ENCODE results near the gene LRP1B.

The LRP1B gene

GRCh38 chr2:141641462-141641861 is 489.4 kb downstream of the LRP1B start:
- CTCF ChIA-PET = interaction anchor here (0.7 to 1.9 kb wide), 4 partner anchors 11 to 22 kb away, joined by 3 to 5 read pairs (median 3); no protein-coding TSS in a partner anchor
- DNase-seq (ENCODE audit: extremely low spot score) = no peak
- POLR2A ChIA-PET = no interaction called here
- TF ChIP-seq CTCF (IDR thresholded peaks at IDR 0.05; ENCODE audit: control extremely low read depth, extremely low read depth, low read depth, missing control alignments) = no peak

GRCh38 chr2:141639809-141640208 is 491.0 kb downstream of the LRP1B start:
- no peak for DNase-seq (ENCODE audit: extremely low spot score)
- TF ChIP-seq CTCF (IDR thresholded peaks at IDR 0.05; ENCODE audit: control extremely low read depth, extremely low read depth, low read depth, missing control alignments) = no peak
- CTCF ChIA-PET = interaction anchor here (0.7 to 0.9 kb wide), 3 partner anchors 11 to 22 kb away, joined by 3 to 4 read pairs (median 4); no protein-coding TSS in a partner anchor
- POLR2A ChIA-PET = no interaction called here

- ChIA-PET POLR2A (no interaction called here), CTCF (no interaction called here)
- no peak for DNase-seq (ENCODE audit: extremely low spot score)
- no peak for TF ChIP-seq CTCF (IDR thresholded peaks at IDR 0.05; ENCODE audit: control extremely low read depth, extremely low read depth, low read depth, missing control alignments)
Observed at GRCh38 chr2:141633132-141633531, 497.7 kb downstream of the LRP1B start.

GRCh38 chr2:141630407-141630930 is 500.3 kb downstream of the LRP1B start:
- ChIA-PET POLR2A (no interaction called here), CTCF (interaction anchor here (0.7 to 1.2 kb wide), 4 partner anchors 11 to 23 kb away, joined by 3 to 4 read pairs (median 3); no protein-coding TSS in a partner anchor)
- no peak for TF ChIP-seq CTCF (IDR thresholded peaks at IDR 0.05; ENCODE audit: control extremely low read depth, extremely low read depth, low read depth, missing control alignments)
- no peak for DNase-seq (ENCODE audit: extremely low spot score)

- ChIA-PET CTCF (interaction anchor here (1.2 to 1.3 kb wide), 2 partner anchors 9 to 17 kb away, joined by 3 read pairs; no protein-coding TSS in a partner anchor), POLR2A (no interaction called here)
- no peak for TF ChIP-seq CTCF (IDR thresholded peaks at IDR 0.05; ENCODE audit: control extremely low read depth, extremely low read depth, low read depth, missing control alignments)
- no peak for DNase-seq (ENCODE audit: extremely low spot score)
Observed at GRCh38 chr2:141620372-141620771, 510.4 kb downstream of the LRP1B start.

DNA sequence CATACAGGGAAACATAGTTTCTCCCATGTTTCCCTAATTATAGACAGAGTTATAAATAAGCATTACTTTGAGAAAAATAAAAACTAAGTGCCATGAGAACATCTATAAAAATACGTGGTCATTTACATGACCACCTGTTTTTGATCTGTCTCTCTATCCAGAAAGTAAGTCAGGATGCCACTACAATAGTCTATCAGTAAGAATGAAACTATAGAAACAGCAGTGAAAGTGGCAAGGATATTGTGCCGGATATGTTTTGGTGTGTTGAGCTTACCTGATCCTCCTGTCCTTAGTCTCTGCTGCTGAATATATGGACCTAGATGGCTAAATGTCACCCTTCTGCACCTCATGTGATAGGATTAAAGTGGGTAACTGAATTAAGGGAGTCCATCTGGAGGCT is 512.4 kb downstream of the LRP1B start:
- ChIA-PET CTCF (no interaction called here), POLR2A (no interaction called here)
- TF ChIP-seq CTCF (IDR thresholded peaks at IDR 0.05; ENCODE audit: control extremely low read depth, extremely low read depth, low read depth, missing control alignments) = no peak
- DNase-seq (ENCODE audit: extremely low spot score) = no peak

Measured in GM10248 (cell line).